ENCODE results near the gene NSDHL.

NSDHL gene

GRCh38 chrX:152861116-152861515, 30.3 kb downstream of the NSDHL start:
- H3K4me1 ChIP-seq (ENCODE audit: low read length): no peaks in the 10 kb centered on the region
- DNase-seq: no peak
- no peak overlapping the region for H2AFZ ChIP-seq (ENCODE audit: low read length)
- no peak overlapping the region for H3K27ac ChIP-seq (ENCODE audit: low read length)
- H3K9me2 ChIP-seq (replicated peaks; ENCODE audit: insufficient read depth, low read length): no peaks in the 10 kb centered on the region
- no peak overlapping the region for H3K4me2 ChIP-seq (ENCODE audit: low read depth, low read length)
- no peaks in the 10 kb centered on the region for H3K79me2 ChIP-seq (ENCODE audit: low read length)
- no peaks in the 10 kb centered on the region for H3F3A ChIP-seq (ENCODE audit: insufficient read depth, low read length)
- no peaks in the 10 kb centered on the region for H3K9me3 ChIP-seq (replicated peaks; ENCODE audit: insufficient read depth, low read length)
- H3K4me3 ChIP-seq (ENCODE audit: low read length): no peak overlapping the region
- no peak overlapping the region for H3K9ac ChIP-seq (ENCODE audit: low read length)
- H3K36me3 ChIP-seq (replicated peaks; ENCODE audit: insufficient read depth, low read length): no peaks in the 10 kb centered on the region
- no peaks in the 10 kb centered on the region for H4K20me1 ChIP-seq (ENCODE audit: insufficient read depth, low read length)
- TF ChIP-seq EZH2 (optimal IDR thresholded peaks at IDR 0.05; ENCODE audit: low read depth, low read length) (no peak), CTCF (IDR thresholded peaks at IDR 0.05; ENCODE audit: low read length) (no peak), EZH2phosphoT487 (IDR thresholded peaks at IDR 0.05; ENCODE audit: low read length) (no peak)
- H3K27me3 ChIP-seq (replicated peaks; ENCODE audit: insufficient read depth, low read length): no peaks in the 10 kb centered on the region

- Histone ChIP-seq H3K27ac (ENCODE audit: low read length) (no peak overlapping the region), H3K4me1 (ENCODE audit: low read length) (no peaks in the 10 kb centered on the region), H3K27me3 (replicated peaks; ENCODE audit: insufficient read depth, low read length) (no peaks in the 10 kb centered on the region)
Observed at GRCh38 chrX:152861826-152862225, 31.0 kb downstream of the NSDHL start.

GRCh38 chrX:152865232-152865920, 34.5 kb downstream of the NSDHL start:
- no peak for DNase-seq
- no peaks in the 10 kb centered on the region for H3K36me3 ChIP-seq (replicated peaks; ENCODE audit: insufficient read depth, low read length)
- H3K9ac ChIP-seq (ENCODE audit: low read length): no peak overlapping the region
- H3K9me3 ChIP-seq (replicated peaks; ENCODE audit: insufficient read depth, low read length): no peaks in the 10 kb centered on the region
- H3K4me3 ChIP-seq (ENCODE audit: low read length): no peak overlapping the region
- no peaks in the 10 kb centered on the region for H3K9me2 ChIP-seq (replicated peaks; ENCODE audit: insufficient read depth, low read length)
- no peaks in the 10 kb centered on the region for H4K20me1 ChIP-seq (ENCODE audit: insufficient read depth, low read length)
- H3K27me3 ChIP-seq (replicated peaks; ENCODE audit: insufficient read depth, low read length): no peaks in the 10 kb centered on the region
- no peaks in the 10 kb centered on the region for H3K79me2 ChIP-seq (ENCODE audit: low read length)
- H3K4me1 ChIP-seq (ENCODE audit: low read length): no peaks in the 10 kb centered on the region
- H3K27ac ChIP-seq (ENCODE audit: low read length): no peak overlapping the region
- H3K4me2 ChIP-seq (ENCODE audit: low read depth, low read length): no peak overlapping the region
- no peak for TF ChIP-seq EZH2 (optimal IDR thresholded peaks at IDR 0.05; ENCODE audit: low read depth, low read length)
- no peak for TF ChIP-seq EZH2phosphoT487 (IDR thresholded peaks at IDR 0.05; ENCODE audit: low read length)
- no peak for TF ChIP-seq CTCF (IDR thresholded peaks at IDR 0.05; ENCODE audit: low read length)
- no peak overlapping the region for H2AFZ ChIP-seq (ENCODE audit: low read length)
- no peaks in the 10 kb centered on the region for H3F3A ChIP-seq (ENCODE audit: insufficient read depth, low read length)

More at GRCh38 chrX:152861826-152862225, 31.0 kb downstream of the NSDHL start:
- H3K79me2 ChIP-seq (ENCODE audit: low read length): no peaks in the 10 kb centered on the region
- no peak overlapping the region for H3K4me3 ChIP-seq (ENCODE audit: low read length)
- no peaks in the 10 kb centered on the region for H4K20me1 ChIP-seq (ENCODE audit: insufficient read depth, low read length)
- no peak overlapping the region for H3K9ac ChIP-seq (ENCODE audit: low read length)
- H2AFZ ChIP-seq (ENCODE audit: low read length): no peak overlapping the region
- H3K9me2 ChIP-seq (replicated peaks; ENCODE audit: insufficient read depth, low read length): no peaks in the 10 kb centered on the region
- H3F3A ChIP-seq (ENCODE audit: insufficient read depth, low read length): no peaks in the 10 kb centered on the region
- no peak for DNase-seq
- TF ChIP-seq EZH2 (optimal IDR thresholded peaks at IDR 0.05; ENCODE audit: low read depth, low read length) (no peak), CTCF (IDR thresholded peaks at IDR 0.05; ENCODE audit: low read length) (no peak), EZH2phosphoT487 (IDR thresholded peaks at IDR 0.05; ENCODE audit: low read length) (no peak)
- H3K9me3 ChIP-seq (replicated peaks; ENCODE audit: insufficient read depth, low read length): no peaks in the 10 kb centered on the region
- H3K36me3 ChIP-seq (replicated peaks; ENCODE audit: insufficient read depth, low read length): no peaks in the 10 kb centered on the region
- no peak overlapping the region for H3K4me2 ChIP-seq (ENCODE audit: low read depth, low read length)

Measured in MM.1S (cell line).